HFFc6 (cell line): ENCODE results near the gene GLRA3. TPM values are rescaled to one million over a fixed set of nuclear protein-coding genes. Genes with fewer than 3 reads are reported as not detected.

Experiments
- DNase-seq: peaks from one replicate; pipeline ENCODE4 v3.0.0-alpha.2; 2018
- H3K27ac Mint-ChIP-seq: 2 replicates; pipeline ENCODE4 v1.8.0; 2020; ENCODE audit warnings: mild to moderate bottlenecking, mixed read lengths
- H3K27me3 Mint-ChIP-seq: 2 replicates; pipeline ENCODE4 v1.8.0; 2021; ENCODE audit warnings: mild to moderate bottlenecking, moderate library complexity, mixed read lengths; ENCODE audit not compliant: insufficient read depth
- H3K36me3 Mint-ChIP-seq: 2 replicates; pipeline ENCODE4 v1.8.0; 2021; ENCODE audit warnings: low read depth, mixed read lengths
- H3K4me1 Mint-ChIP-seq: 2 replicates; pipeline ENCODE4 v1.8.0; 2020; ENCODE audit warnings: low read depth, mixed read lengths
- H3K4me3 Mint-ChIP-seq: 2 replicates; pipeline ENCODE4 v1.8.0; 2020; ENCODE audit warnings: mild to moderate bottlenecking, moderate library complexity, mixed read lengths
- H3K9me3 Mint-ChIP-seq: 2 replicates; pipeline ENCODE4 v1.8.0; 2020; ENCODE audit warnings: mild to moderate bottlenecking, mixed read lengths
- total RNA-seq, 6 experiments: library from RNA; stranded (reverse); fragmentation: NEBNext Ultra II Directional; extraction: Animal tissue kit (Norgen Biotek cat#: 25700); gene quantifications; 2 replicates in 1 of 6; 3 replicates in 5 of 6; pipeline ENCODE4 v1.2.3, GENCODE V29; 2021
- TF ChIP-seq, protein P1 (sequence below): fragments of 200-600 bp; sonication (generic); IDR thresholded peaks from 2 replicates; pipeline ENCODE4 v1.5.0; 2021; ENCODE audit warnings: antibody characterized with exemption, mild to moderate bottlenecking

The GLRA3 gene
- total RNA-seq, 6 experiments from 2014 or later = not detected

- Mint-ChIP-seq H3K36me3 (no peaks in the 10 kb centered on the region), H3K4me3 (no peak overlapping the region), H3K9me3 (peaks cover 12% of the 10 kb centered on the region), H3K4me1 (no peaks in the 10 kb centered on the region), H3K27me3 (no peaks in the 10 kb centered on the region), H3K27ac (no peak overlapping the region)
- TF ChIP-seq, protein P1, sequence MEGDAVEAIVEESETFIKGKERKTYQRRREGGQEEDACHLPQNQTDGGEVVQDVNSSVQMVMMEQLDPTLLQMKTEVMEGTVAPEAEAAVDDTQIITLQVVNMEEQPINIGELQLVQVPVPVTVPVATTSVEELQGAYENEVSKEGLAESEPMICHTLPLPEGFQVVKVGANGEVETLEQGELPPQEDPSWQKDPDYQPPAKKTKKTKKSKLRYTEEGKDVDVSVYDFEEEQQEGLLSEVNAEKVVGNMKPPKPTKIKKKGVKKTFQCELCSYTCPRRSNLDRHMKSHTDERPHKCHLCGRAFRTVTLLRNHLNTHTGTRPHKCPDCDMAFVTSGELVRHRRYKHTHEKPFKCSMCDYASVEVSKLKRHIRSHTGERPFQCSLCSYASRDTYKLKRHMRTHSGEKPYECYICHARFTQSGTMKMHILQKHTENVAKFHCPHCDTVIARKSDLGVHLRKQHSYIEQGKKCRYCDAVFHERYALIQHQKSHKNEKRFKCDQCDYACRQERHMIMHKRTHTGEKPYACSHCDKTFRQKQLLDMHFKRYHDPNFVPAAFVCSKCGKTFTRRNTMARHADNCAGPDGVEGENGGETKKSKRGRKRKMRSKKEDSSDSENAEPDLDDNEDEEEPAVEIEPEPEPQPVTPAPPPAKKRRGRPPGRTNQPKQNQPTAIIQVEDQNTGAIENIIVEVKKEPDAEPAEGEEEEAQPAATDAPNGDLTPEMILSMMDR = no peak
- DNase-seq = no peak
Observed at GRCh38 chr4:174657472-174657871, 171.6 kb downstream of the GLRA3 start.

GRCh38 chr4:174654634-174655033 is 174.4 kb downstream of the GLRA3 start:
- H3K36me3 Mint-ChIP-seq = no peaks in the 10 kb centered on the region
- no peaks in the 10 kb centered on the region for H3K27me3 Mint-ChIP-seq
- no peak overlapping the region for H3K4me3 Mint-ChIP-seq
- H3K9me3 Mint-ChIP-seq = peaks cover 14% of the 10 kb centered on the region
- TF ChIP-seq, protein P1 = no peak
- no peak overlapping the region for H3K27ac Mint-ChIP-seq
- no peaks in the 10 kb centered on the region for H3K4me1 Mint-ChIP-seq
- DNase-seq = no peak

- H3K4me1 Mint-ChIP-seq = no peaks in the 10 kb centered on the region
- DNase-seq = no peak
- no peak overlapping the region for H3K27ac Mint-ChIP-seq
- no peak overlapping the region for H3K4me3 Mint-ChIP-seq
- no peaks in the 10 kb centered on the region for H3K27me3 Mint-ChIP-seq
- H3K36me3 Mint-ChIP-seq = no peaks in the 10 kb centered on the region
- H3K9me3 Mint-ChIP-seq = peaks cover 19% of the 10 kb centered on the region
- TF ChIP-seq, protein P1 = no peak
Observed at GRCh38 chr4:174650711-174651355, 178.2 kb downstream of the GLRA3 start.

- H3K27me3 Mint-ChIP-seq = no peaks in the 10 kb centered on the region
- no peak overlapping the region for H3K4me3 Mint-ChIP-seq
- peaks cover 19% of the 10 kb centered on the region for H3K9me3 Mint-ChIP-seq
- H3K4me1 Mint-ChIP-seq = no peaks in the 10 kb centered on the region
- no peaks in the 10 kb centered on the region for H3K36me3 Mint-ChIP-seq
- no peak for DNase-seq
- no peak overlapping the region for H3K27ac Mint-ChIP-seq
- TF ChIP-seq, protein P1 = no peak
Observed at GRCh38 chr4:174648812-174649211, 180.2 kb downstream of the GLRA3 start.

- H3K4me3 Mint-ChIP-seq = no peak overlapping the region
- TF ChIP-seq, protein P1 = no peak
- H3K36me3 Mint-ChIP-seq = no peaks in the 10 kb centered on the region
- no peaks in the 10 kb centered on the region for H3K4me1 Mint-ChIP-seq
- H3K27me3 Mint-ChIP-seq = no peaks in the 10 kb centered on the region
- peaks cover 22% of the 10 kb centered on the region for H3K9me3 Mint-ChIP-seq
- no peak for DNase-seq
- H3K27ac Mint-ChIP-seq = no peak overlapping the region
Observed at GRCh38 chr4:174646326-174646725, 182.7 kb downstream of the GLRA3 start.
